AG04449 (cell line): Measurements from ENCODE around the gene ADGRG1.

Experiments used
- CTCF ChIA-PET: fragments of 350-600 bp; formaldehyde crosslinking; extraction: SDS; loops from one replicate; lab custom pipeline; 2021; ENCODE audit warnings: antibody characterized with exemption; lab: Yijun Ruan, JAX
- POLR2A ChIA-PET: fragments of 400-600, 350-600 bp; formaldehyde crosslinking; extraction: SDS; loops from one replicate; lab custom pipeline; 2020; ENCODE audit warnings: antibody characterized with exemption, inconsistent platforms; lab: Yijun Ruan, JAX
- DNase-seq: peaks from one replicate; pipeline ENCODE4 v3.0.0-alpha.2; 2010; ENCODE audit warnings: low read depth, low spot score
- H3K4me3 ChIP-seq: 2 replicates; pipeline ENCODE4 v1.5.1; 2011; ENCODE audit warnings: low read depth, mild to moderate bottlenecking, control low read depth, low read length
- CTCF ChIP-seq: IDR thresholded peaks from one replicate; pipeline ENCODE4 v1.5.1; 2011; ENCODE audit warnings: mild to moderate bottlenecking, moderate library complexity, low read length, control low read depth, inconsistent platforms; ENCODE audit not compliant: insufficient read depth; ENCODE audit errors: missing control alignments

ADGRG1 gene

DNA sequence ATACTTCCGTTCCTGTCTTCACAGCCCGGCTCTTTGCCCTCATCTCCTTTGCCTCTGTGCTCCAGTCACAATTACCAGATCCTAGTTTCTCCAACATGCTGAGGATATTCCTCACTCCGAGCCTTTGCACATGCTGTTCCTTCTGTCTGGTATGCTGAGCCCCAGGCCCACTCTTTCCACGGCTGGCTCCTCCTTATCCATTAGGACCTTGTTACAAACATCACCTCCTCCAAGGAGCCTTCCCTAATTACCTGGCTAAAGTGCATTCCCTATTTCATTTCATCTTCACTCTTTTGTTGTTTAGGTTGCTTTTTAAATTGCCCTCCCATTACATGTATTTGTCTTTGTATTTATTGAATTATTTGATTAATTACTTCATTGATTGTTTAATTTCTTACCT lies 14.9 kb upstream of the ADGRG1 start:
- ChIA-PET POLR2A (no interaction called here), CTCF (interaction anchor here (7.2 kb wide), 1 partner anchor 13 kb away, joined by 52 read pairs; no protein-coding TSS in a partner anchor)
- no peak for DNase-seq
- no peak for TF ChIP-seq CTCF
- no peak overlapping the region for H3K4me3 ChIP-seq

DNA sequence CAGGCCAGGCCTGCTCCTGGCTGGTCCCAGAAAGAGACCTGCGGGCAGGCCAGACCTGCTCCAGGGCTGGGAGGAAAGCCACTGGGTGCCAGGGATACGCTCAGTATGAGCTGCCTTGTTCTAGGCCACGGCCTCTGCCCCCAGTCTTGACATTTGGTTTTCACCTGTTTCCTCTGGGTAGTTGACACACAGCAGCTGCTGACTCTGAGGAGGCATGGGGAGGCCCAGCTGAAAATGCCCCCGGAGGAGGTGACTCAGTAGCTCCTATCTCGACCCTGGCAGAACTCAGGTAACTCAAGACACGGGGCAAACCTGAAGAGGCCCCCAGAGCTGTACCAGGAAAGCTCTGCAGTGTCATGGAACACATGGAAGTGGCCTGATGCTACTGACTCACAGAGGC lies 13.9 kb upstream of the ADGRG1 start:
- no peak overlapping the region for H3K4me3 ChIP-seq
- ChIA-PET POLR2A (no interaction called here), CTCF (interaction anchor here (1.1 to 7.2 kb wide), 2 partner anchors 13 to 14 kb away, joined by 4 to 52 read pairs; no protein-coding TSS in a partner anchor)
- TF ChIP-seq CTCF: no peak
- DNase-seq: no peak

DNA sequence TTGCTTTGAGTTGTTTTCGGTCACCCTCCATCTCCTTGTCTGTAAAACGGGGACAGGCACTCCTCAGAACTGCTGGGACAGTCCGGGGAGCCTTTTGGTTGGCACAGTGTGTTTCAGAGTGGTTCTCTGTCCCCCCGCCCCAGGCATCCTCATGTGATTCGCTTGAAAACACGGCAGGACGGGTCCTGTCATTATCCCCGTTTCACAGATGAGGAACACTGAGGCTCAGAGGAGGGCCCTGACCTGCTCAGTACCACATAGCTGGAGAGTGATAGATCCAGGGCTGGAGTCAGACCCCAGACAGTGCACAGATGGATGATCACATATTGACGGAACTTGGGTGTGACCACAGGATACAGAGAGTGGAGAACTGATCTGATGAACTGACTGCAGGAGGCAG lies 13.5 kb upstream of the ADGRG1 start:
- ChIA-PET CTCF (interaction anchor here (1.1 to 7.2 kb wide), 3 partner anchors 12 to 15 kb away, joined by 3 to 52 read pairs (median 4); no protein-coding TSS in a partner anchor), POLR2A (no interaction called here)
- no peak for DNase-seq
- no peak overlapping the region for H3K4me3 ChIP-seq
- no peak for TF ChIP-seq CTCF

GRCh38 chr16:57615813-57616212 lies 12.6 kb upstream of the ADGRG1 start:
- DNase-seq: no peak
- H3K4me3 ChIP-seq: no peak overlapping the region
- CTCF ChIA-PET: interaction anchor here (1.1 kb wide), 2 partner anchors 16 to 26 kb away, joined by 3 read pairs; no protein-coding TSS in a partner anchor
- no peak for TF ChIP-seq CTCF
- POLR2A ChIA-PET: no interaction called here

GRCh38 chr16:57616241-57616640 lies 12.2 kb upstream of the ADGRG1 start:
- CTCF ChIA-PET: interaction anchor here (0.7 to 2.2 kb wide), 5 partner anchors 17 to 33 kb away, joined by 3 to 7 read pairs (median 3); no protein-coding TSS in a partner anchor

GRCh38 chr16:57616876-57617275 lies 11.6 kb upstream of the ADGRG1 start:
- CTCF ChIA-PET: interaction anchor here (0.7 to 2.2 kb wide), 4 partner anchors 26 to 32 kb away, joined by 3 to 7 read pairs (median 4); no protein-coding TSS in a partner anchor
- POLR2A ChIA-PET: no interaction called here
- no peak for TF ChIP-seq CTCF
- no peak for DNase-seq
- H3K4me3 ChIP-seq: no peak overlapping the region

More at GRCh38 chr16:57616241-57616640, 12.2 kb upstream of the ADGRG1 start:
- no peak for TF ChIP-seq CTCF
- no peak overlapping the region for H3K4me3 ChIP-seq
- no peak for DNase-seq
- POLR2A ChIA-PET: no interaction called here
